Measurements from ENCODE around the gene MLYCD.

MLYCD gene

GRCh38 chr16:83929811-83930555 lies 31.1 kb downstream of the MLYCD start:
- Histone ChIP-seq H3K4me2 (ENCODE audit: low read length) (no peak overlapping the region), H3K4me3 (ENCODE audit: low read length) (no peak overlapping the region), H3K9me3 (ENCODE audit: insufficient read depth, low read length) (no peaks in the 10 kb centered on the region), H4K20me1 (ENCODE audit: insufficient read depth, low read length) (no peaks in the 10 kb centered on the region), H3K9ac (ENCODE audit: low read length) (no peak overlapping the region), H3K27me3 (ENCODE audit: low read depth, low read length) (0 out of 2 replicates have a peak, but pooled peaks cover 3% of the 10 kb centered on the region), H3K79me2 (ENCODE audit: low read length) (no peaks in the 10 kb centered on the region), H3K27ac (ENCODE audit: low read length) (no peak overlapping the region), H3K36me3 (replicated peaks; ENCODE audit: low read depth, low read length) (no peaks in the 10 kb centered on the region), H2AFZ (ENCODE audit: low read depth, low read length) (no peak overlapping the region), H3K4me1 (ENCODE audit: low read length) (no peaks in the 10 kb centered on the region)
- TF ChIP-seq, protein P1, sequence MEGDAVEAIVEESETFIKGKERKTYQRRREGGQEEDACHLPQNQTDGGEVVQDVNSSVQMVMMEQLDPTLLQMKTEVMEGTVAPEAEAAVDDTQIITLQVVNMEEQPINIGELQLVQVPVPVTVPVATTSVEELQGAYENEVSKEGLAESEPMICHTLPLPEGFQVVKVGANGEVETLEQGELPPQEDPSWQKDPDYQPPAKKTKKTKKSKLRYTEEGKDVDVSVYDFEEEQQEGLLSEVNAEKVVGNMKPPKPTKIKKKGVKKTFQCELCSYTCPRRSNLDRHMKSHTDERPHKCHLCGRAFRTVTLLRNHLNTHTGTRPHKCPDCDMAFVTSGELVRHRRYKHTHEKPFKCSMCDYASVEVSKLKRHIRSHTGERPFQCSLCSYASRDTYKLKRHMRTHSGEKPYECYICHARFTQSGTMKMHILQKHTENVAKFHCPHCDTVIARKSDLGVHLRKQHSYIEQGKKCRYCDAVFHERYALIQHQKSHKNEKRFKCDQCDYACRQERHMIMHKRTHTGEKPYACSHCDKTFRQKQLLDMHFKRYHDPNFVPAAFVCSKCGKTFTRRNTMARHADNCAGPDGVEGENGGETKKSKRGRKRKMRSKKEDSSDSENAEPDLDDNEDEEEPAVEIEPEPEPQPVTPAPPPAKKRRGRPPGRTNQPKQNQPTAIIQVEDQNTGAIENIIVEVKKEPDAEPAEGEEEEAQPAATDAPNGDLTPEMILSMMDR (IDR thresholded peaks at IDR 0.05; ENCODE audit: low read depth, low read length): no peak
- no peak for TF ChIP-seq EZH2phosphoT487 (IDR thresholded peaks at IDR 0.05; ENCODE audit: low read depth)

GRCh38 chr16:83930730-83931500 lies 32.0 kb downstream of the MLYCD start:
- Histone ChIP-seq H4K20me1 (ENCODE audit: insufficient read depth, low read length) (no peaks in the 10 kb centered on the region), H2AFZ (ENCODE audit: low read depth, low read length) (no peak overlapping the region), H3K27ac (ENCODE audit: low read length) (no peak overlapping the region), H3K9ac (ENCODE audit: low read length) (no peak overlapping the region), H3K4me1 (ENCODE audit: low read length) (no peaks in the 10 kb centered on the region), H3K36me3 (replicated peaks; ENCODE audit: low read depth, low read length) (no peaks in the 10 kb centered on the region), H3K79me2 (ENCODE audit: low read length) (no peaks in the 10 kb centered on the region), H3K4me2 (ENCODE audit: low read length) (no peak overlapping the region), H3K9me3 (ENCODE audit: insufficient read depth, low read length) (no peaks in the 10 kb centered on the region), H3K27me3 (ENCODE audit: low read depth, low read length) (0 out of 2 replicates have a peak, but pooled peaks cover 3% of the 10 kb centered on the region), H3K4me3 (ENCODE audit: low read length) (no peak overlapping the region)
- no peak for TF ChIP-seq EZH2phosphoT487 (IDR thresholded peaks at IDR 0.05; ENCODE audit: low read depth)
- TF ChIP-seq, protein P1 (IDR thresholded peaks at IDR 0.05; ENCODE audit: low read depth, low read length): no peak

- Histone ChIP-seq H4K20me1 (ENCODE audit: insufficient read depth, low read length) (no peaks in the 10 kb centered on the region), H2AFZ (ENCODE audit: low read depth, low read length) (no peak overlapping the region), H3K36me3 (replicated peaks; ENCODE audit: low read depth, low read length) (no peaks in the 10 kb centered on the region), H3K4me3 (ENCODE audit: low read length) (no peak overlapping the region), H3K9me3 (ENCODE audit: insufficient read depth, low read length) (no peaks in the 10 kb centered on the region), H3K27ac (ENCODE audit: low read length) (no peak overlapping the region), H3K4me2 (ENCODE audit: low read length) (no peak overlapping the region), H3K9ac (ENCODE audit: low read length) (no peak overlapping the region), H3K79me2 (ENCODE audit: low read length) (no peaks in the 10 kb centered on the region), H3K4me1 (ENCODE audit: low read length) (no peaks in the 10 kb centered on the region), H3K27me3 (ENCODE audit: low read depth, low read length) (0 out of 2 replicates have a peak, but pooled peaks cover 3% of the 10 kb centered on the region)
- TF ChIP-seq, protein P1 (IDR thresholded peaks at IDR 0.05; ENCODE audit: low read depth, low read length): no peak
- TF ChIP-seq EZH2phosphoT487 (IDR thresholded peaks at IDR 0.05; ENCODE audit: low read depth): no peak
Measured at GRCh38 chr16:83931556-83931955, 32.6 kb downstream of the MLYCD start.

GRCh38 chr16:83932304-83932703 lies 33.4 kb downstream of the MLYCD start:
- TF ChIP-seq EZH2phosphoT487 (IDR thresholded peaks at IDR 0.05; ENCODE audit: low read depth): no peak
- TF ChIP-seq, protein P1 (IDR thresholded peaks at IDR 0.05; ENCODE audit: low read depth, low read length): no peak
- Histone ChIP-seq H3K4me1 (ENCODE audit: low read length) (no peaks in the 10 kb centered on the region), H3K9ac (ENCODE audit: low read length) (no peak overlapping the region), H2AFZ (ENCODE audit: low read depth, low read length) (no peak overlapping the region), H3K27ac (ENCODE audit: low read length) (no peak overlapping the region), H4K20me1 (ENCODE audit: insufficient read depth, low read length) (no peaks in the 10 kb centered on the region), H3K79me2 (ENCODE audit: low read length) (no peaks in the 10 kb centered on the region), H3K36me3 (replicated peaks; ENCODE audit: low read depth, low read length) (no peaks in the 10 kb centered on the region), H3K9me3 (ENCODE audit: insufficient read depth, low read length) (no peaks in the 10 kb centered on the region), H3K27me3 (ENCODE audit: low read depth, low read length) (0 out of 2 replicates have a peak, but pooled peaks cover 5% of the 10 kb centered on the region), H3K4me3 (ENCODE audit: low read length) (no peak overlapping the region), H3K4me2 (ENCODE audit: low read length) (no peak overlapping the region)
